ENCODE data around the gene CEP290. TPM values are rescaled to one million over a fixed set of nuclear protein-coding genes. Genes with fewer than 3 reads are reported as not detected.
"Not testable (repeated sequence)": the region's sequence is repeated elsewhere in the genome, so short reads cannot be mapped to it uniquely, and the experiment has no call there.

The CEP290 gene
- total RNA-seq, 1 experiment from 2014 or later: 12.8 TPM

DNA sequence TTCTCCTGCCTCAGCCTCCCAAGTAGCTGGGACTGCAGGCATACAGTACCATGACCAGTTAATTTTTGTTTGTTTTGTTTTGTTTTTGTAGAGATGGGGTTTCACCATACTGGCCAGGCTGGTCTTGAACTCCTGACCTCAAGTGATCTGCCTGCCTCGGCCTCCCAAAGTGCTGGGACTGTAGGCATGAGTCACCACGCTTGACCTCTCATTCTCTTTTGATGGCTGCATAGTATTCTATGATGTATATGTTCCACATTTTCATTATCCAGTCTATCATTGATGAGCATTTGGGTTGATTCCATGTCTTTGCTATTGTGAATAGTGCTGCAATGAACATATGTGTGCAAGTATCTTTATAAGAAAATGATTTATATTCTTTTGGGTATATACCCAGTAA lies 8.7 kb downstream of the CEP290 start:
- H3K23me2 ChIP-seq (ENCODE audit: insufficient read length, low read depth, low read length, poor library complexity, severe bottlenecking); H4K20me1 ChIP-seq (ENCODE audit: control insufficient read depth, insufficient read depth, insufficient read length); H3K56ac ChIP-seq (ENCODE audit: insufficient read length, low read depth, low read length); H2AFZ ChIP-seq (ENCODE audit: low read length); H2BK5ac ChIP-seq (ENCODE audit: insufficient read length, low read length); H3K9me3 Mint-ChIP-seq; H3K4me2 ChIP-seq (ENCODE audit: insufficient read depth, insufficient read length, low read length); H4K91ac ChIP-seq (ENCODE audit: insufficient read length, low read depth, low read length); H2BK12ac ChIP-seq (ENCODE audit: insufficient read length, low read depth, low read length); H3K4ac ChIP-seq (ENCODE audit: low read depth, low read length); H3K4me3 Mint-ChIP-seq; H3K9ac ChIP-seq (ENCODE audit: extremely low read depth, insufficient read length, low read length); H2BK120ac ChIP-seq (ENCODE audit: low read depth, low read length, poor library complexity, severe bottlenecking); H3K18ac ChIP-seq (ENCODE audit: insufficient read length, low read depth, low read length); H2AK5ac ChIP-seq (ENCODE audit: insufficient read length, low read length); H3K79me1 ChIP-seq (ENCODE audit: insufficient read depth, low read depth, low read length, poor library complexity, severe bottlenecking); H3K79me2 ChIP-seq (ENCODE audit: insufficient read depth, low read length); H3K23ac ChIP-seq (ENCODE audit: insufficient read length, low read depth, low read length); H3K27me3 Mint-ChIP-seq (ENCODE audit: low read depth); H3K14ac ChIP-seq (ENCODE audit: insufficient read depth, low read length); H2BK20ac ChIP-seq (ENCODE audit: low read depth, low read length, poor library complexity, severe bottlenecking); H3T11ph ChIP-seq (ENCODE audit: low read length); H4K5ac ChIP-seq (ENCODE audit: insufficient read length, low read depth, low read length); H2BK15ac ChIP-seq (ENCODE audit: low read depth, low read length); H3K4me1 Mint-ChIP-seq; H3K9me3 ChIP-seq (ENCODE audit: control insufficient read depth, low read depth, low read length); H3K4me1 ChIP-seq (ENCODE audit: insufficient read depth, low read length); H4K8ac ChIP-seq (replicated peaks; ENCODE audit: insufficient read length, low read depth, low read length); H3K27ac ChIP-seq (ENCODE audit: insufficient read length, low read depth, low read length); DNase-seq; H3K27me3 ChIP-seq (ENCODE audit: insufficient read depth, low read length); H3K27ac Mint-ChIP-seq: not testable (repeated sequence)
- WGBS (ENCODE audit: extremely low coverage, insufficient read length, low lambda C conversion rate): no CpG with 5 or more reads among the region's 2 CpGs
- H3K36me3 Mint-ChIP-seq (ENCODE audit: insufficient read depth in 1 of 3, low read depth in 3 of 3): peaks cover 0 to 22% (median 0%) of the 10 kb centered on the region in 3 experiments; a peak in 3 of 7 replicates

Measured in H9 (cell line).